Measurements from ENCODE around the gene SLC47A2. TPM values are rescaled to one million over a fixed set of nuclear protein-coding genes. Genes with fewer than 3 reads are reported as not detected.

Gene SLC47A2
- total and polyA plus RNA-seq, 4 donors, result 0.02 to 0.18 (median 0.06) TPM; not detected in 1

DNA sequence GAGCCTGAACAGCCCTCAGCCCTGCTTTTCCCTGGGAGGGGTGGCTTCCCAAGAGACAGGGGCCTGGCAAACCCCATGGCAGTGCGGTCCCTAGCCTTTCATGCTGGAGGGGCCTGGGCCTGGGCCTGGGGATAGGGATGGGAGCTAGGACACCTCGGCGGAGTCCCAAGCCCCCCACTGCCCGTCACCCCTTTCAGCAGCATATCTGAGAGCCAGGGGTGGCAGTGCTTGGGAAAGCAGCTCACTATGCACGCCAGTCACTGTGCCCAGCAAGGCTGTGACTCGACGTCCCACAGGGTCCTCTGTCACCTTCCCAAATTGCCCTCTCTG is 612 bp upstream of the SLC47A2 start:
- Histone ChIP-seq H3K9me3 (ENCODE audit: control insufficient read depth in 4 of 4, insufficient read depth in 3 of 4, low read length in 3 of 4) (peaks cover 0 to 1% (median 0%) of the 10 kb centered on the region in 4 donors), H3K4me3 (no peak overlapping the region), H3K4me1 (ENCODE audit: control insufficient read depth in 5 of 5, insufficient read depth in 5 of 5, low read length in 5 of 5) (peaks cover 0 to 8% (median 5%) of the 10 kb centered on the region in 5 donors), H3K27ac (ENCODE audit: low read depth in 1 of 2, low read length in 1 of 2) (no peak overlapping the region), H3K9ac (ENCODE audit: insufficient read depth in 1 of 2, low read length in 2 of 2) (no peak overlapping the region), H3K36me3 (ENCODE audit: control insufficient read depth in 4 of 4, insufficient read depth in 4 of 4, low read length in 4 of 4) (no peaks in the 10 kb centered on the region), H3K27me3 (ENCODE audit: control insufficient read depth in 3 of 3, insufficient read depth in 3 of 3, low read length in 2 of 3) (no peaks in the 10 kb centered on the region)
- no peak for ATAC-seq (ENCODE audit: insufficient read depth, low FRiP score)
- WGBS, 2 donors, result 95 to 98% methylated on average over 7 of the region's 7 CpGs
- TF ChIP-seq, protein P1, sequence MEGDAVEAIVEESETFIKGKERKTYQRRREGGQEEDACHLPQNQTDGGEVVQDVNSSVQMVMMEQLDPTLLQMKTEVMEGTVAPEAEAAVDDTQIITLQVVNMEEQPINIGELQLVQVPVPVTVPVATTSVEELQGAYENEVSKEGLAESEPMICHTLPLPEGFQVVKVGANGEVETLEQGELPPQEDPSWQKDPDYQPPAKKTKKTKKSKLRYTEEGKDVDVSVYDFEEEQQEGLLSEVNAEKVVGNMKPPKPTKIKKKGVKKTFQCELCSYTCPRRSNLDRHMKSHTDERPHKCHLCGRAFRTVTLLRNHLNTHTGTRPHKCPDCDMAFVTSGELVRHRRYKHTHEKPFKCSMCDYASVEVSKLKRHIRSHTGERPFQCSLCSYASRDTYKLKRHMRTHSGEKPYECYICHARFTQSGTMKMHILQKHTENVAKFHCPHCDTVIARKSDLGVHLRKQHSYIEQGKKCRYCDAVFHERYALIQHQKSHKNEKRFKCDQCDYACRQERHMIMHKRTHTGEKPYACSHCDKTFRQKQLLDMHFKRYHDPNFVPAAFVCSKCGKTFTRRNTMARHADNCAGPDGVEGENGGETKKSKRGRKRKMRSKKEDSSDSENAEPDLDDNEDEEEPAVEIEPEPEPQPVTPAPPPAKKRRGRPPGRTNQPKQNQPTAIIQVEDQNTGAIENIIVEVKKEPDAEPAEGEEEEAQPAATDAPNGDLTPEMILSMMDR (IDR thresholded peaks at IDR 0.05; ENCODE audit: control extremely low read depth, extremely low read depth), result no peak
- no peak for DNase-seq

- peaks cover 0 to 1% (median 0%) of the 10 kb centered on the region in 4 donors for H3K9me3 ChIP-seq (ENCODE audit: control insufficient read depth in 4 of 4, insufficient read depth in 3 of 4, low read length in 3 of 4)
- TF ChIP-seq, protein P1 (IDR thresholded peaks at IDR 0.05; ENCODE audit: control extremely low read depth, extremely low read depth), result no peak
- DNase-seq (peak in 1 of 3 donors; percentile 34), ATAC-seq (ENCODE audit: insufficient read depth, low FRiP score) (no peak)
- no peak overlapping the region for H3K9ac ChIP-seq (ENCODE audit: insufficient read depth in 1 of 2, low read length in 2 of 2)
- H3K27ac ChIP-seq (ENCODE audit: low read depth in 1 of 2, low read length in 1 of 2), result no peak overlapping the region
- H3K36me3 ChIP-seq (ENCODE audit: control insufficient read depth in 4 of 4, insufficient read depth in 4 of 4, low read length in 4 of 4), result no peaks in the 10 kb centered on the region
- H3K27me3 ChIP-seq (ENCODE audit: control insufficient read depth in 3 of 3, insufficient read depth in 3 of 3, low read length in 2 of 3), result no peaks in the 10 kb centered on the region
- H3K4me1 ChIP-seq (ENCODE audit: control insufficient read depth in 5 of 5, insufficient read depth in 5 of 5, low read length in 5 of 5), result no peaks in the 10 kb centered on the region
- 92 to 95% methylated on average over 27 of the region's 27 CpGs for WGBS, 2 donors
- no peak overlapping the region for H3K4me3 ChIP-seq
Measured at GRCh38 chr17:19714542-19715411, 1.6 kb downstream of the SLC47A2 start.

GRCh38 chr17:19713901-19714361 is 2.5 kb downstream of the SLC47A2 start:
- H3K4me3 ChIP-seq, result no peak overlapping the region
- H3K4me1 ChIP-seq (ENCODE audit: control insufficient read depth in 5 of 5, insufficient read depth in 5 of 5, low read length in 5 of 5), result no peaks in the 10 kb centered on the region
- DNase-seq (no peak), ATAC-seq (ENCODE audit: insufficient read depth, low FRiP score) (no peak)
- H3K9ac ChIP-seq (ENCODE audit: insufficient read depth in 1 of 2, low read length in 2 of 2), result no peak overlapping the region
- no peak overlapping the region for H3K27ac ChIP-seq (ENCODE audit: low read depth in 1 of 2, low read length in 1 of 2)
- H3K27me3 ChIP-seq (ENCODE audit: control insufficient read depth in 3 of 3, insufficient read depth in 3 of 3, low read length in 2 of 3), result no peaks in the 10 kb centered on the region
- TF ChIP-seq, protein P1 (IDR thresholded peaks at IDR 0.05; ENCODE audit: control extremely low read depth, extremely low read depth), result no peak
- peaks cover 0 to 1% (median 0%) of the 10 kb centered on the region in 4 donors for H3K9me3 ChIP-seq (ENCODE audit: control insufficient read depth in 4 of 4, insufficient read depth in 3 of 4, low read length in 3 of 4)
- 92 to 93% methylated on average over 28 of the region's 28 CpGs for WGBS, 2 donors
- no peaks in the 10 kb centered on the region for H3K36me3 ChIP-seq (ENCODE audit: control insufficient read depth in 4 of 4, insufficient read depth in 4 of 4, low read length in 4 of 4)
